GM03348 (cell line): ENCODE data around the gene PBXIP1.

Experiments
- DNase-seq: peaks from one replicate; pipeline ENCODE4 v3.0.0; 2012; ENCODE audit warnings: low spot score

The PBXIP1 gene

GRCh38 chr1:154895798-154896197 is 60.1 kb downstream of the PBXIP1 start:
- DNase-seq, result no peak
